CD4-positive, alpha-beta T cell treated with Interferon alpha-2 for 1 hour (primary cell): ENCODE results near the gene ZBTB16.

ENCODE experiments used
- DNase-seq, 2 donors: peaks; one replicate each; pipeline ENCODE4 v3.0.0-alpha.2; 2020 to 2022

The ZBTB16 gene

DNA sequence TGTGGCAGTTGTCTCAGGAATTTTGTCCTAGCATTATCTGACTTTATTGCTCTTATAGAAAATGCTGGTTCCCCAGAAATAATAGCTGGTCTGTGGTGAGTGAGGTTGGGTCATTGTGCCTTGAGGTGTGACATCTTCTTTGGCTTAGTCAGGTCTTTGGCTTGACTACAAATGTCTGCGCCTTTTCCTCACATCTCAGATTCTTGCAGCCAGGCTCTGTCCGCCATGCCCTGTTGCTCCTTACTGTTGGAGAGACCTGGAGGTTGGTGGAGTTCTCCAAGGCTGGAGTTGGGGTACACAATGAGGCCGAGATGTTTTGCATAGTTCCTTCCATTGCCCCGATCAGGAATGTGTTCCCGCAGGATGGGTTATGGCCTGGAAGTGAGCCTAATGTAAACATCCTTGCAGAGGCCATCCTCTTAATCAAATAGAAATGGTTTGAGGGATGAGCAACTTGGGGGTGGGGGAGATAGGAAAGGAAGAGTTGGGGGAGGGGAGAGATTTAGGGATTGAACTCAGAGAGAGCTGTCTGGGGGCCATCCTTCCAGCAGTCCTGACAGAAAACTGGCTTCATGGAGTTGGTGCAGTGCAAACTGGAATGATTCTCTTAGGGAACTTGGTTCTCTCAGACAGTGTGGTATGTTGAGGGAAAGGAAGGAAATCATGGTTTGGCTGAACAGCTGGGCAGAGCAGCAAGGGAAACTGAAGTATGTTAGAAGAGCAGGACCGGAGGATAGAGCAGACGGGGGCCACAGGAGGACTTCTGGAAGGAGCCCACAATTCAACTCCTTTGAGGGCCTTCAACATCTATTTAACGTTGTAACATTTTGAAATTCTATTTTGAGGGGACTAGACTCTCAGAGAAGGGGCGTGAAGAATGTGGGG is 49.9 kb downstream of the ZBTB16 start:
- no peak for DNase-seq

DNA sequence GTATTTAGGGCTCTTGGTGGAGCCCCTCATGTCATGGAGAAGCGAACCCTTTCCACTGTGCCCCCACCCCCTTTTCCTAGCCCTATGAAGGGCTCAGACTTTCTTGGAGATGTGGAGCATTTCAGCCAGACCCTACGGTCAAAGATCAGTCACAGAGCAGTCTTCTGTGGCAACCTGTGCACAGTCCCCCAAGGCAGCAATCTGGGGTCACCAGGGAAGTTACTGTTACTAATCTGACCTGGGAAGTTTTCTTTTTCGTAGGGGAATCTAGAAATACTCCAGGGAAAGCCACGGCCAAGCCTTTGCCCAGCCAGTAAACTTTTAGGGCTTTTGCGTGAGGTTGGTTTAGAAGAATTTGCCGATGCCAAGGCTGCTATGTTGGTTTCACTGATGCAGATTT is 50.6 kb downstream of the ZBTB16 start:
- DNase-seq: no peak

DNA sequence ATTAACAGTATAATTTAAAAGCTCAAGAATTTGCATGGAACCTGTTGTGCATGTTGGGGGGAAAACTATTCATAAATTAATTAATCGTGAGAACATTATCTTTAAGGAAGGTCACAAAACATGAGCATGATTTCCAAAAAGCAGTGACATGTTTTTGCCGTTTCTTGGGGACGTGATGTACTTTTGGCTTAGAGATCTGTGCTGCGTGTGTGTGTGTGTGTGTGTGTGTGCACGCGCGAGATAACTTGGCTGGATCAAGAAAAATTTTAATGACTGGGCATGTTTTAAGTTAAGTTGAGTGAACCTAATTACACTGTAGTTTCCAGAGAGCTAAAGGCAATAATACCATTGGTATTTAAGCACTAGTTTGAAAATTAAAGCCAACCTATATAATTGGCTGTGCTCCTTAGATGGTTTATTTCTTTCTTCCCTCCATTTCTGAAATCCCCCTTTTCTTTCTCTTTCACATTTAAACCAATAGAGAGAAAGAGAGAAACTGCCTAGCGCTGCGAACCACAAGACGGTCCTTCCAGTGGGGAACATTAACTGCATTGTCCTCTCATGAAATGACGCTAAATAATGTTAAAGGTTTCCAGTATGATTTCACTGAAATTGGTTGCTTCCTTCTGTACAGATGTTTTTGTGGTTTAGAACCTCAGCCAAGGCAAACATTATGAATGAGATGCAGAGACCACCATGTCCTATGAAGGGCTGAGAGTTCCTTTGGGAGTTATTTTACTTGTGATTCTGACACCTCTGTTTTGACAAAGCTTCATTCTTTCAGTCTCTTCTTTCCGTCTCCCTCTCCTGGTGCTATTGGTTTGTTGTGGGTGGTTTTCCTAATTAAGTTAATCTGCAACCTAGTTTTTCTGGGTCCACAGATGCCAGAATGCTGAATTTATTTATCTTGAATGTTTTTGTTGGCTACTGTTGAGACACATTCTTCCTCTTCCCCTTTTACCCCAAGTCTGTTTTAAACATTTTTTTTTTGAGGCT is 51.7 kb downstream of the ZBTB16 start:
- DNase-seq: no peak

DNA sequence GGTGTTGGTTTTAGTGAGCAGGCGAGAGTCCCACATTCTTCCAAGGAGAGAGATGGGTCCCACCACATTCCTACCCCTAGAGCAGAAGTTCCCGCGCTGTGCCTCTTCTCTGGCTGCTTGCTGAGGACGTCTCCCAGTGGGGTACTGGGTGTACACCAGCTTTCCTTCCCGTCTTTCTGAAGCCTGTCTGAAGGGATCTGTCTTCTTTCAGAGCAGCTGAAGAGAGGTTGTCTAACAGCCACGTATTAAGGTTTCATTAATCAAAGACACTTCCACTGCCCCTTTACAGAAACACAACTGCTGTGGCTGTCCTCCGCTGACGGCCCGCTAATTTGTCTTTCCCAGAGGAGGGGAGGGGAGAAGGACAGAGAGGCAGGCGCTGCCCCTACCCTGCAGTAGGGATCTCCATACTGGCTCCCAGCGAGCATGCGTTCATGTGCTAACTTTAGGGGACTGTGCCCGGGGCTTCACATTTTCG is 56.0 kb downstream of the ZBTB16 start:
- no peak for DNase-seq

DNA sequence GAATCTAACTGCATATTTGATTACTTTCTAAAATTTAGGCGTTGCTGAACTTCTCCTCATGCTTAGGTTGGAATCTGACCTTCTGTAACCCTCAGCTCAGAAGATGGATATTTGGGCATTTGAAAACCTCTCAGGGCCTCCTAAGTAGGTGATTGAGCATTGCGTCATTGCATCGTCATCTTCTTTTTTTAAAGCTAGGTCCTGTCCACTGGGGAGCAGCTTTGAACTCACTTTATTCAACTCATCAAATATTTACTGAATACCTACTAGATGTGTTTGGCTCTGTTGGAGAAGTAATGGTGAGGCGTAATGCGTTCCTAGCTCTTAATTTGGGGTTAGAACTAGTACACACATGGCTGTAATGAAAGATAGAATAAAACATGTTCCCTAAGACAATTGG is 56.8 kb downstream of the ZBTB16 start:
- no peak for DNase-seq

DNA sequence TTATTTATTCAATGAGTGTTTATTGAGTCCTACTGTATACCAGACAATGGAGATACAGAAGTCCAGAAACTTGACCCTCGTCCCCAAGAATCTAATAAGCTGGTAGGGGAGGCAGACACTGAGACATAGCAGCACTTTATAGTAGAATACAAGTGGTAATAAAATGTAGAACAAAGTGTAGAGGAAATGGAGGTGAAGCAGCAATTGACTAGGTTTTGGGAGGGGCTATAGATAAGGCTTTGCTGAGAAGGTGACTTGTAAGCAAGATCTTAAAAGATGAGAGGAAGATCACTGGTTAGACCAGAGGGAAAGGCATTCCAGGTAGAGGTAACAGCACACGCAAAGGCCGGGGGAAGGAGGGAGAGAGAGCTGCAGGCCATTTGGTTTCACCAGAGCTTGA is 57.3 kb downstream of the ZBTB16 start:
- DNase-seq: no peak

DNA sequence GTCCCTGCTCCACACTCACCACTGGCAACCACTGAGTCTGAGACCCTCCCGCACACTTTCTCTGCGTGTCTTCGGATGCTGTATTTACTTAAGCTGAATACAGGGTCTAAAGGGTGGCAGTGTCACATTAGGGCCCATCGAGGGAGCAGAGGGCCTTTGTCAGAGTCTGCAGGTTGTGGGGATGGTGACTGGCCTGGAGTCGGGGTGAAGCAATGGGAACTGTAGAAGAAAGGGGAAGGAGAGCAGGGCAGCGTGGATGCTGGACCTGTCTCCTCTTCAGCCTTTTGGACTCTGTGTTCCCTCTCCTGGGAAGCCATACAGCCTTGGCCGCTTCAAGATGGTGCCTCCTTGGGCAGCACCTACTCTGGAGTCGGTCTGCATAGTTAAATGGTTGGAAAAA is 61.1 kb downstream of the ZBTB16 start:
- DNase-seq: no peak

DNA sequence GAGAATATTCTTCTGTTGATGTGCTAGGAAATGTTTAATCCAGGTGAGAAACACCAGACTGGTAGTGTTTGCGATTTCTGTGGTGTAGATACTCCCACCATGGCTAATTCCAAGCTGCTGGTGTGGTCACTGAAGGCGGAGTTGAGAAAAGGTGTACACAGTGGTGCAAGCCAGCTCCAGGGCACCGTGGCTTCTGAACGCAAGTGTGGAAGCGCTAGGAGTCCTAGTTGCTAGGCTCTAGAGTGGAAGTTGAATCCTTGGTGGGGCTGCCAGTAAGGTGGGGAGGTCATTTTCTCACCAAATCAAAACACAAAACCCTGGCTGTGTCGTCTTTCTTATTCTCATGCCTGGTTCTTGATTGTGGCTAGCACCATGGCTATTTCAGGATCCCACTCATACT is 61.6 kb downstream of the ZBTB16 start:
- DNase-seq: no peak

DNA sequence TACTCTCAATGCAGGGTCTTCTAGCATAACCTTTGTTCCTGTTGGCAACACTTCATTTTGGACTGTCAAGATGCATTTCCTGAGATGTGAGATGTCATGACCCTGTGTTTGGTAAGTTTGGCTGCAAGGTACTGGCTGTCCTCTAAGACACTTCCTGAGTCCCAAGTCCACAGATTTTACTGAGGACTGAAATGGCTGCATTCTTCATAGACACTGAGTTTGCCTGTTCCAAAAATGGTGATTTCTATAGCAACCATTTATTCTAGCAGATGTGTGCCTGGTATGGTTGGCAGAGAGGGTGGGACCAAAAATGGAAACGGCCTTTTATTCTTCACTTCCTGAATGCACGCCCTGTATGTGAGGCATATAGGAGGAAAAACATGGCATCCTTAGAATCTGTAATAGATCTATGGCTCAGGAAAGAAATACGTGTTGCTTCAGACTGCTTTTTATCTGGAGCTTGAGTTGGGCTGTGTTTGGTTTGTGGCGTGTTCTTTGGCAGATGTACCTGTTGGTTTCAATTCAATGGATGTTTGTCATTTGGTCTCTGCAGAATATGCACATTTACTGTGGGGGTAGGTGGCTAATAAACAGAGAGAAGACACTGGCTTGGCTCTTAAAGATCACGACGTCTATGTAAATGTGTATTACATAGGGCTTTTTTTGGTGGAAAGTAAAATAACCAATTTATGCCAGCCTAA is 62.4 kb downstream of the ZBTB16 start:
- DNase-seq: no peak

DNA sequence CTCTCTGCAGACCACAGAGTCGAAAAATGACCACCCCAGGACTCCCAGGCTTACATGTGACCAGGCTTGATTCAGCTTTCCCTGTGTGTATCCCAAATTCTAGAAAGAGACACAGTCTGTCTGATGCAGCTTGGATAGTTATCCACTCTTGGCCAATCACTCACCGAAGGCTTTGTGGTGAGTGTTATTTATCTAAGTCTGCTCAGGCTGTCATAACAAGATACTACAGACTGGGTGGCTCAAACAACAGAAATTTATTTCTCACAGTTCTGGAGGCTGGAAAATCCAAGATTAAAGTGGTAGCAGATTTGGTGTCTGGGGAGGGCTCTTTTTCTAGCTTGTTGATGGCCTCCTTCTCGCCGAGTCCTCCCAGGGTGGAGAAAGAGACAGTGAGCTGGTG is 63.2 kb downstream of the ZBTB16 start:
- no peak for DNase-seq

DNA sequence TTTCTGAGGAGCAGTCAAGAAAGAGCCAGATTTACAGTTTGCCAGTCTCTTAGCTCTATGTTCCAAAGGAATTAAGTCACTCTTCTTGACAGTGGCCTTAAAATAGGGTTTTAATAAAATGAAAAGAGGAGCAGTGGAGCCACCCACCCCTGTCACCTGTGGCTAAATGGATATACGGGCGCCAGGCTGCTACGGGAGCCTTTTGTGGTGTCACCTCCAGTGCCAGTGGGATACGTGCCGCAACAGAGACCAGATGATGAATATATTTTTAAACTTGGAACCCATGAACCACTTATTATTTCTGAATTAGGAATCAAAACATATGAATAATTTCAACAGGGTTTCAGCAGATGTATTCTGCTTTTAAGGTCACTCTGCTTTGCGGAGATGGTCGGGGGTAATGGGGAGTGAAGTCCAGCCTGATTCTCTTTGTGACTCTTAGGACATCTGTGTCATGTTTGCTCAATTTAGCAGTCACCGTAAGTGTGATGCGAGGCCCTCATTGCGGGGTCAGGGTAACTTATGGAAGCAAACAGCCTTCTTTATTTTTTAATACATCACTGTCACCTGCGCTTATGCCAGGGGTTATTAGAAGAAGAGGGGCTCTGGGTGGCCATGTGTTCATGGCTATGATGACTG is 64.3 kb downstream of the ZBTB16 start:
- no peak for DNase-seq

DNA sequence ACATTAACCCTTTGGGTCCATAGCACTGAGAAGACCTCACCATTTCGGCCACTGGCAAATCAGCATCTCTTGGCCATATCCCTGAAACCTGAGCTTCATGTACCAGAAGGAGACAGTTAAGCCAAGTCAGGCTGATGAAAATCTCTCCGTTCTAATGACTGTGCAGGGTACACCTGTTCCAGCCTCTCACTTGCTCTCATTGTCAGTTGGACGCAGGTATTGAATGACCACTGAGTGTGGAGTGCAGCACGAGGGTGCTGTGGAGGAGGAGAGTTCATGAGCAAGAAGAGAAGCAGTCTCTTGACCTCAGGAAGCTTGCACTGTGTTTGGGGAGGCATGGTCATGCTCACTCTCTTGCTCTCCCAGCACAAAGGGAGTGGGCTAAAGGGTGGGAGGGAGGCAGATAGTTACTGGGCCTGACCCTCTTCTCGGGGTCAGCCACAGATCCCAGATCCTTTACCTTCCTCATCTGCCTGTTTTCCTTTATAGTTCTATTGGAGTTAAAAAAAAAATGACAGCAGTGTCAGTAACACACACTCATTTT is 65.2 kb downstream of the ZBTB16 start:
- DNase-seq: no peak

DNA sequence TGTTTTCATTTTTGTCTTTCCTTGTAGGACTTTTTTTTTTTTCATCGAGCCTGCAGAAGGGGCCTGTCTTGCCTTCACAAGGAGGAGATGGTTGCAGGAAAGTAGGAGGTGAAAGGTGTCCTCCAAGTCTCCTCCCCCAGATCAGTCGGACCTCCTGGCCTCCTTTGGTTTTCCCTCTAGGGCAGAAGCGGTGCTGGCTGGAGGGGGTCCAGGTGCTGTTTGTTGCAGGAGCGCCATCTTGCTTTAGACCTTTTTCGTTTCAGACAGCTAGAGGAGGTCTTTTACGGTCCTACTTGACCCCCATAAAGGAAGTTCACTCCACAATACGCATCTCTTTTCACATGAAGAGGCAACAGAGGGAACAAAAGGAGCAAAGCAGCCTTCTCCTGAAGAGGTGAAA is 66.0 kb downstream of the ZBTB16 start:
- DNase-seq: no peak

DNA sequence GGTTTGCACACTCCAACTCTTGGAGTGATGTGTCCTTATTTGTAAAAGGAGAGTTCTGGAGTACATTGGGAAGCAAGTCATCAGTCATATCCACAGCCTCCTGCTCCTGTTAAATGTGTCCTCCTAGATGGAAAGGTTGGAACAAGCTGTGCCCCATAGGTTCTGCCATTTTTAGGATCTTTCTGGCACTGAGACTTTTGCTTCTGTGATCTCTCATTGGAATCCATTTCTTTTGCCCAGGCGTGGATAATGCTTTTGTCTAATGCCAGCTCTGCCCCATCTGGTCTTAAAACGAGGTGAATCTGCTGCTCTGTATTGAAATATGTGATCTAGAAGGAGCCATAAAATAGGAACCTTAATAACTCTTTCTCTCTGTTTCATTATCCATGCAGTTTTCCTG is 66.4 kb downstream of the ZBTB16 start:
- DNase-seq: no peak

DNA sequence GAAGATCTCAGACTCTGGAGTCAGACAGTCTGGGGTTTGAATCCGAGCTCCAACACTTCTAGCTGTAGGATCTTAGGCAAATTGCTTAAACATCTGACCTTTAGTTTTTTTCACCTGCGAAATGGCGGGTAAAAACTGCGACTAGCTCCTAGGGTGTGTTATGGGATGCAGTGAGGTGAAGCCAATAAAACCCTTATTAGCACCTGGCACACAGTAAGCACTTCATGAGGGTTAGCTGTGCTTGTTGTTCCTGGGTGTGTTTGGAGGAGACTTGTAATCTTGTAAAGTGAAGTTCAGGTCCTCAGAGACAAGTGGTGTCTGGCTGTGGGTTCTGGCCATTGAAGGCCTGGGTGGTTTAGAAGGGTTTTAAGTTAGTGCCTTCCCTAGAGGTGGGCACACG is 68.9 kb downstream of the ZBTB16 start:
- no peak for DNase-seq

DNA sequence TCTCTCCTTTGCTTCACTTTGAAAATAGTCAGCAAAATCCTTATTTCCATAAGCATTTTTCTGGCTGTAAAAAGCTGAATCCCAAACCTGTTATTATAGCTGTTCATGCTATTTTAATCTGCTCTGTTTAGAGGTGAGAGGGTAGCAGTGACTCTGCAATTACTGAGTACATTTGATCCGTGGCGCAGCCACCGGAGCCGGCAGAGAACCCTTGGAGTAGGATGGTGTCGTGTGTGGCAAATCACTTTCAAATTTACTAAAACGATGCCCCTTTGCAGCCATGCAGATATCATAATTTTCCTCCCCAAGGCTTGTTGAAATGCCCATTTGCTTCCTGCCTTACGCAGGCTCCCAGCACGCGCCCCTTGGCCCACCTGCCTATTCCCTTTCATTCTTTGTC is 69.6 kb downstream of the ZBTB16 start:
- DNase-seq: no peak

DNA sequence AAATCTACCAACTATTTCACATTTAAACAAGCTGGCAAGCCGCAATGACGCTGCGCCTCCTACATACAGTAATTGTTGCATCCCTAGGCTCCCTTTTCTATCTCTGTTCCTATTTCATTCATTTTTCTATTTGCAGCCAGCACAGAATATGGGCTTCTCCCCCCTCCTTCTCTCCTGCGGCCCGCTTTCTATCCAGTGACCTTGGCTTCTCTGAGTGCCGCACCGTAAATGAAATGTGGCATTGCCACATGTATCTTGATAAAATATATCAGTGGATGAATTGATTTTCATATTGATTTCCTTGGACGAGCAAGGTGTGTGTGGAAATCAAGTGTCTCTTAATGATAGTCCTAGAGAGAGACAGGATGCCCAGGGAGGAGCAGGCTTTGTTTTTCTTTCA is 70.2 kb downstream of the ZBTB16 start:
- no peak for DNase-seq

DNA sequence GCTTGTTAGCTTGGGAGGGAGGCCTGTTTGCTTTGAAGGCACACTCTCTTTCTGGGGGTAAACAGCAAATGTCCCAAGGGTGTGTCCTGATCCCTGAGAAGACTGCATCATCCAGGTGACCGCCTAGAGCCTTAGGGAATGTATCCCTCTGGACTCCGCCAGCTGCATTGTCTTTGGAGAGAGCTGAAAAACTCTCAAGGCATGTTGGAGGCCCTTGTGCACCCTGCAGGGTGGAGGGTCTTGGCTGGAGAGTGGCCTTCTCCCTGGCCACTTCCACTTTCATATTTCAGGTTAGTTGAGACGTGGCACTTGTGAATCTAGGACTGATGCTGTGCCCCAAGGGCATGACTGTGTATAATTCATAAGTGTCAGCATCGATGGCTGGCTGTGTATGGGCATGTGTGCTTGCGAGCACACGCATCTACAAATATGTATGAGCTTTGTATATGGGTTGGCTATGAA is 70.6 kb downstream of the ZBTB16 start:
- no peak for DNase-seq

DNA sequence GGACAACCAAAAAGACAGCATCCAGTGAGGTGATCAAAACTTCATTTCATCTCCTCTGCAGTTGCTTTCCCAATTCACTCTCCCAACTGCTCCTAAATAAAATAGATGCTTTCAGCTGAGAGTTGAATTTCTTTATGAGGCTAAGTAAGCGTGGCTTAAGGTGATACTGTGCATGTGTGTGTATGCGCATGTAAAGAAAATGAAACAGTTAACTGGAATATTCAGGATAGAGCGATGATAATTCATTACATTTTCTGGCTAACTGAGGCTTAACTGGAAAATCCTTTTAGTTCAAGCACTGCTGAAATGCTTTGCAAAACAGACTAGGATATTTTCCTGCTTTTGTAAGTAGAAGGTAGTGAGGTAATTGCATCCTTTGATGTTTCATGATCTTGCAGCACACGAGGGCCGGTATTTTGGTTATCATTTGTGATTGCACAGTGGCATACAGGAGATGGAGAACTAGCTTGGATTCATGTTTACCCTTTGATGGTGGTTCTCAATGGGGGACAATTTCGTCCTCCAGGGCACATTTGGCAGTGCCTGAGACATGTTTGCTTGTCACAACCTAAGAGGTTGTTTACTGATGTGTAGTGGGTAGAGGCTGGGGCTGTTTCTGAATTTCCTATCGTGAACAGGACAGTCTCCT is 71.2 kb downstream of the ZBTB16 start:
- DNase-seq: no peak

DNA sequence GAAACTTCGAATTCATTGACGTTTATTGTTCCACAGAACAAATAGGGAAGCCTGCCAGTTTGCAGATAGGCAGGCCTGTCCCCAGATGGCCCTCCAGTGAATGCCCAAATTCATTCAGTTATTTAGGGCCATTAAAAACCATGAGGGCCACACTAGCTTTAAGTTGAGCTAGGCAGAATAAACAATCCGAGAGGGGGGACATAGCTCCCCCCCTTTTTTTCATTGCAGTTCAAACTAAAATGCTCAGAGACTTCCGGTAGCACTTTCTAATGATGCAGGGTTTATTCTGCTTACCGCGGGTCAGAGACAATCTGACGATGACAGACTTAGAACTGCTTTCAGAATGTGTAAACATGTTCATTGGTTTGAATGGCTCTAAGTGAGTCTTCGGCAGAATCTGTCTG is 72.0 kb downstream of the ZBTB16 start:
- DNase-seq: peak in 1 of 2 donors; percentile 23

DNA sequence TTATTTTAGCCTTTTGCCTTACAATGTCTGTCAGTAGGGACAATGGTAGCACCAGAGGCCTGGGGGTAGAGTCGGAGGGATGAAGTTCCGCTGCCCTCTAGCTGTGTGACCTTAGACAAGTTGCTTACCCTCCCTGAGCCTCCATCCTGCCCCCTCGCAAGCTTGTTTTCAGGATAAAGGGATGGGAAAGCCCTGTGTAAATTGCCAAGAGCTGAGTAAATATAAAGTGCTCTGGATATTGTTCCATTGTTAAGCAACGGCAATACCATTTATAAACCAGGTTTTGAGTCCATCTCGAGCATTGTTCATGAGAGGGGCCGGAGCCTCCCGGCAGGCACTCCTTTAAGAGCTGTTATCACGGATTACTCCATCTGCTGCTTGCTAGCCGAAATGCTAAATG is 72.9 kb downstream of the ZBTB16 start:
- no peak for DNase-seq

DNA sequence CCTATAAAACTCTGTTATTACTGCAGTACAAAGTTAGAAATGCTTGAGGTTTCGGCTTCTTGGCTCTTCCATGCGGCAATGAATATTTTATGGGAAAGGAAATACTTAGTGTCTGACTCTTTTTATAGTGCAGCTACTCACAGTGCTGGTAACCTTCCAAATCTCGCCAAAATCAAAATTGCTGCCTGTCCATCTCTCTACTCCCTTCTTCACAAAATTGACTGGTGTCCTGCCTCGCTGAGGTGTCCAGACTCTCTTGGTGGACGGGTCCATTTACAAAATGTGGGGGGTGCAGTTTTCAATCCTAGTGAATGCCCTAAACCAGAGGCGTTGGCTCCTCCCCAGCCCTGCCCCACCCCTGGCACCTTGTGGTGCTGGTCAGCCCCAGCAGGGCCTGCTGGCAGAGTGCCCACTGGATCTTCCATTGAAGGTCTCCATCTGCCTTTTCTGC is 73.5 kb downstream of the ZBTB16 start:
- DNase-seq: no peak
